ENCODE data around the gene ZNF710. TPM values are rescaled to one million over a fixed set of nuclear protein-coding genes. Genes with fewer than 3 reads are reported as not detected.

Gene ZNF710
- total and polyA plus RNA-seq, 9 of the 15 experiments (the other 6 are each of a cell fraction or from before 2014, with no cell fraction given): 0.56 to 14.2 (median 5.2) TPM

DNA sequence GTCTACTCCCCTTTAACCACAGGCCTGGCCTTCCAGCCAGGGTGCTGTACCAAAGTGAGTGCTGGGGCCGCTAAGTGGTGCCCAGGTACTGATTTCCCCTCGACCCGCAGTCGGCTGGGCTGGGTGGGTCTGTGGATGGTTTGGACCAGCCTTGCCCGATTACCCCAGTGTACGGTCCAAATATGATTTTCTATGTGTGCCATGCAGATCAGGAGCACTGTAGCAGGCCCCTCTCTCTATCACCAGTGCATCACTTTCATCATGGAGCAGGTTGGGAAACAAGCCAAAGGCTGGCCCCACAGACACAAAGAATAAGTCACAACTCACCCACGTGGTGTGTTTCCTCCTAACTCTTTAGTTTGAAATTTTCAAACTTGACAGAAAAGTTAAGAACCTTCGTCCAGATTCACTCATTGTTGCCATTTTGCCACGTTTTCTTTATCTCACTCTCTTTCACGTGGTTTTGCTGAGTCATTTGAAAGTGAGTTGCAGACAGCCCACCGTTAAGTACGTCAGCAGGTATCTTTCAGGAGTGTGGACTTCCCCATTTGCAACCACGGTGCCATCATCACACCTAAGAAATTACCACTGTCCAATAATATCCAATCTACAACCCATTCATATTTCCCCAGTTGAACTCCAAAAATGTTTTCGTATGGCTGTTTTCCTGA is 37.0 kb downstream of the ZNF710 start (continued):
- TF ChIP-seq RBFOX2 (IDR thresholded peaks at IDR 0.05; ENCODE audit: low read depth, low read length) (no peak), SRSF1 (IDR thresholded peaks at IDR 0.05; ENCODE audit: low read depth, low read length) (no peak), BRF1 (IDR thresholded peaks at IDR 0.05; ENCODE audit: borderline replicate concordance, extremely low read depth, insufficient read length) (no peak), EP400 (IDR thresholded peaks at IDR 0.05) (peak; percentile 73), POLR3G (IDR thresholded peaks at IDR 0.05; ENCODE audit: extremely low read depth, insufficient read length, insufficient replicate concordance) (no peak), SOX6 (IDR thresholded peaks at IDR 0.05) (peak; percentile 68), POLR3A (IDR thresholded peaks at IDR 0.05; ENCODE audit: borderline replicate concordance, extremely low read depth, insufficient read depth, insufficient read length) (no peak), TAF1 (IDR thresholded peaks at IDR 0.05; ENCODE audit: control insufficient read depth, extremely low read depth, insufficient read depth, low read length, severe bottlenecking) (no peak), SNIP1 (IDR thresholded peaks at IDR 0.05; ENCODE audit: low read depth) (no peak), POLR2AphosphoS5 (IDR thresholded peaks at IDR 0.05; ENCODE audit: control insufficient read depth, insufficient read depth, low read depth, low read length) (no peak), ZNF57 (CRISPR knock-in tag; IDR thresholded peaks at IDR 0.05) (no peak), ZNF146 (CRISPR knock-in tag; IDR thresholded peaks at IDR 0.05; ENCODE audit: unreplicated experiment) (no peak), ESRRA (IDR thresholded peaks at IDR 0.05; ENCODE audit: borderline replicate concordance, low read depth) (no peak), POU5F1 (IDR thresholded peaks at IDR 0.05; ENCODE audit: borderline replicate concordance, low read depth, low read length, partially characterized antibody) (no peak), HMGN3 (IDR thresholded peaks at IDR 0.05; ENCODE audit: borderline replicate concordance, extremely low read depth, insufficient read length, low read depth, low read length) (no peak), PHF8 (IDR thresholded peaks at IDR 0.05; ENCODE audit: borderline replicate concordance, low read length) (no peak), NFE2 (IDR thresholded peaks at IDR 0.05; ENCODE audit: low read depth) (peak; percentile 99), SPI1 (IDR thresholded peaks at IDR 0.05; ENCODE audit: borderline replicate concordance, low read depth, low read length) (peak; percentile 94), CHD2 (IDR thresholded peaks at IDR 0.05; ENCODE audit: low read depth, low read length) (no peak), SAFB2 (IDR thresholded peaks at IDR 0.05; ENCODE audit: borderline replicate concordance, low read depth, low read length, severe bottlenecking) (no peak), NR3C1 (CRISPR knock-in tag; IDR thresholded peaks at IDR 0.05) (no peak)
- TF ChIP-seq, protein P1, sequence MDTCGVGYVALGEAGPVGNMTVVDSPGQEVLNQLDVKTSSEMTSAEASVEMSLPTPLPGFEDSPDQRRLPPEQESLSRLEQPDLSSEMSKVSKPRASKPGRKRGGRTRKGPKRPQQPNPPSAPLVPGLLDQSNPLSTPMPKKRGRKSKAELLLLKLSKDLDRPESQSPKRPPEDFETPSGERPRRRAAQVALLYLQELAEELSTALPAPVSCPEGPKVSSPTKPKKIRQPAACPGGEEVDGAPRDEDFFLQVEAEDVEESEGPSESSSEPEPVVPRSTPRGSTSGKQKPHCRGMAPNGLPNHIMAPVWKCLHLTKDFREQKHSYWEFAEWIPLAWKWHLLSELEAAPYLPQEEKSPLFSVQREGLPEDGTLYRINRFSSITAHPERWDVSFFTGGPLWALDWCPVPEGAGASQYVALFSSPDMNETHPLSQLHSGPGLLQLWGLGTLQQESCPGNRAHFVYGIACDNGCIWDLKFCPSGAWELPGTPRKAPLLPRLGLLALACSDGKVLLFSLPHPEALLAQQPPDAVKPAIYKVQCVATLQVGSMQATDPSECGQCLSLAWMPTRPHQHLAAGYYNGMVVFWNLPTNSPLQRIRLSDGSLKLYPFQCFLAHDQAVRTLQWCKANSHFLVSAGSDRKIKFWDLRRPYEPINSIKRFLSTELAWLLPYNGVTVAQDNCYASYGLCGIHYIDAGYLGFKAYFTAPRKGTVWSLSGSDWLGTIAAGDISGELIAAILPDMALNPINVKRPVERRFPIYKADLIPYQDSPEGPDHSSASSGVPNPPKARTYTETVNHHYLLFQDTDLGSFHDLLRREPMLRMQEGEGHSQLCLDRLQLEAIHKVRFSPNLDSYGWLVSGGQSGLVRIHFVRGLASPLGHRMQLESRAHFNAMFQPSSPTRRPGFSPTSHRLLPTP (IDR thresholded peaks at IDR 0.05; ENCODE audit: borderline replicate concordance, extremely low read depth, insufficient read length): no peak
- TF ChIP-seq, protein P2, sequence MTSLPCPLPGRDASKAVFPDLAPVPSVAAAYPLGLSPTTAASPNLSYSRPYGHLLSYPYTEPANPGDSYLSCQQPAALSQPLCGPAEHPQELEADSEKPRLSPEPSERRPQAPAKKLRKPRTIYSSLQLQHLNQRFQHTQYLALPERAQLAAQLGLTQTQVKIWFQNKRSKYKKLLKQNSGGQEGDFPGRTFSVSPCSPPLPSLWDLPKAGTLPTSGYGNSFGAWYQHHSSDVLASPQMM (CRISPR knock-in tag; IDR thresholded peaks at IDR 0.05): no peak
- TF ChIP-seq, protein P3, sequence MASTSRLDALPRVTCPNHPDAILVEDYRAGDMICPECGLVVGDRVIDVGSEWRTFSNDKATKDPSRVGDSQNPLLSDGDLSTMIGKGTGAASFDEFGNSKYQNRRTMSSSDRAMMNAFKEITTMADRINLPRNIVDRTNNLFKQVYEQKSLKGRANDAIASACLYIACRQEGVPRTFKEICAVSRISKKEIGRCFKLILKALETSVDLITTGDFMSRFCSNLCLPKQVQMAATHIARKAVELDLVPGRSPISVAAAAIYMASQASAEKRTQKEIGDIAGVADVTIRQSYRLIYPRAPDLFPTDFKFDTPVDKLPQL (IDR thresholded peaks at IDR 0.05; ENCODE audit: extremely low read depth, insufficient read length): no peak

All from K562 (cell line).